KMS-11 (cell line): ENCODE results near the gene LYRM1.

Experiments
- H2AFZ ChIP-seq: fragments of 200-600 bp; sonication (generic); 2 replicates; pipeline ENCODE4 v1.6.1; 2016; ENCODE audit warnings: antibody characterized with exemption, mixed run types, low read depth
- H3K27ac ChIP-seq: fragments of 200-600 bp; sonication (generic); 2 replicates; pipeline ENCODE4 v1.6.1; 2016; ENCODE audit warnings: mild to moderate bottlenecking, mixed run types
- H3K27me3 ChIP-seq: fragments of 200-600 bp; sonication (generic); 2 replicates; pipeline ENCODE4 v1.6.1; 2017; ENCODE audit warnings: mild to moderate bottlenecking, low read depth, mixed run types, moderate library complexity; ENCODE audit not compliant: insufficient read depth
- H3K36me3 ChIP-seq: fragments of 200-600 bp; sonication (generic); 2 replicates; pipeline ENCODE4 v1.6.1; 2017; ENCODE audit warnings: mild to moderate bottlenecking, mixed run types; ENCODE audit not compliant: insufficient read depth
- H3K4me1 ChIP-seq: fragments of 200-600 bp; sonication (generic); 2 replicates; pipeline ENCODE4 v1.6.1; 2016; ENCODE audit warnings: mild to moderate bottlenecking, low read depth, mixed run types; ENCODE audit not compliant: poor library complexity, severe bottlenecking
- H3K4me2 ChIP-seq: fragments of 200-600 bp; sonication (generic); 2 replicates; pipeline ENCODE4 v1.7.0; 2016; ENCODE audit warnings: mild to moderate bottlenecking, mixed run types
- H3K4me3 ChIP-seq: fragments of 200-600 bp; sonication (generic); IDR thresholded peaks from 2 replicates; pipeline ENCODE4 v1.6.1; 2017; ENCODE audit warnings: low read depth, low read length, mixed read lengths; ENCODE audit not compliant: insufficient read depth
- H3K79me2 ChIP-seq: fragments of 200-600 bp; sonication (generic); 2 replicates; pipeline ENCODE4 v1.6.1; 2016; ENCODE audit warnings: low read depth, mixed run types; ENCODE audit not compliant: insufficient read depth
- H3K9ac ChIP-seq: fragments of 200-600 bp; sonication (generic); 2 replicates; pipeline ENCODE4 v1.6.1; 2016; ENCODE audit warnings: mild to moderate bottlenecking, mixed run types
- H4K20me1 ChIP-seq: fragments of 200-600 bp; sonication (generic); 2 replicates; pipeline ENCODE4 v1.6.1; 2016; ENCODE audit warnings: mild to moderate bottlenecking, mixed run types; ENCODE audit not compliant: insufficient read depth
- TF ChIP-seq, protein P1 (sequence below): fragments of 200-600 bp; sonication (generic); conservative IDR thresholded peaks from 2 replicates; pipeline ENCODE4 v1.6.1; 2017; ENCODE audit warnings: low read depth, mild to moderate bottlenecking, antibody characterized with exemption, low read length, moderate library complexity, mixed read lengths

LYRM1 gene, protein sequence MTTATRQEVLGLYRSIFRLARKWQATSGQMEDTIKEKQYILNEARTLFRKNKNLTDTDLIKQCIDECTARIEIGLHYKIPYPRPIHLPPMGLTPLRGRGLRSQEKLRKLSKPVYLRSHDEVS

DNA sequence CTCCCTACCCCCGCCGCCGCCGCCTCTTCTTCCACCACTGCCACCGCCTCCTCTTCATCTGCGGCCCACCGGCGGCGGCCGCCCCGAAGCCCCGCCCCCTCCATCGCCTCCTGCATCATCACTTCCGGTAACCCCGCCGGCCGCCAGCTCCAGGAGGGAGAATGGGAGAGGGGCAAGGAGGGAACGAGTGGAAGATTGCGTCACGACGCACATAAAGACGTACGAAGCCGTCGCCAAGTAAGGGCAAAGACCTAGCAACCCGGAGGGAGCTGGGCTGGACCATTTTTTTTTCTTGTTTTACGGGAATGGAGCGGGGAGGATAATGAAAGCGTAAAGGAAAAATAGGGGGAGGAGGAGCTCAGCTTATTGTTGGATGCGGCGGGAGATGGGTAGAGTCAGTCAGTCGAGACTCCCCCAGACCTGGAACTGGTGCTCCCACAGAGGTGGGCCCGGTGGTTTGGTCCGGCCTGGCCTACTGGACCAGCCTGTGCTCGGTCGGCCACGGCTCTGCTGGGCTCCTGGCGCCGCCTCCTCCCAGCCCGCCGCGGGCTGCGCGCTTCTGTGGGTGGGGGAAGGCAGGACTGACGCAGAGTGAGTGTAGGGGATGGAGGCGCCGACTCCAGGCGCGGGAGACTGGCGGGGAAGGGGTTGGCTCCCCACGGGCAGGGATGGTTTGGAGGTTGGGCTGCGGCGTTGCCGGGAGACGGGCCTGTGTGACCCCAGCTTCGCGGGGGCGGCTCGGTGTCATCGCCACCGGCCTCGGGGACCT is at the start of gene LYRM1, which contains the start of gene DCUN1D3:
Gene LYRM1, plus strand, starts transcription at position 473 of the 769 bp plus-strand sequence. CDS start 14,785 bp downstream, outside the sequence.
Gene DCUN1D3, minus strand, starts transcription at position 60 of the 769 bp plus-strand sequence. CDS start 37,820 bp downstream, outside the sequence.
- no peaks in the 10 kb centered on the region for H4K20me1 ChIP-seq
- peaks cover 13% of the 10 kb centered on the region; the same call in 1 of the 2 replicates for H3K79me2 ChIP-seq

DNA sequence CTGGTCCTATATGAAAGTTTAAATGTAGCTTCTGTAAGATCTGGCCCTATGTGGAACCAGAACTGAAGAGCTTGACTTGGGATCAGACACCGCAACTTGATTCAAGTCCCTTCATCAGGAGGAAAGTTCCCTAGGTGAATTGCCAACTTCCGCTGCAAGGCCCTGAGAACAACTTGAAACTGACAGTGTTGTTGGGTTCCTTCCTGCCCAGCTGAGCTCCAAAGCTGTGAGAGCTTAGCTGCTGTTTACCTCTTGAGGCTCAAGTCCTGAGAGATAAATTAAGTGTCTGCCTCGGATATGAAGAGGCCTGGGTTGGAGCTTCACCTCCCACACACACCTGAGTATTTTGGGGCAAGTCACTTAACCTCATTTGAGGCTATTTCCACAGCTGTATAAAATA is 49.6 kb upstream of the LYRM1 start:
- no peak overlapping the region for H2AFZ ChIP-seq
- no peaks in the 10 kb centered on the region for H3K4me1 ChIP-seq
- no peak overlapping the region for H3K4me2 ChIP-seq
- H3K27me3 ChIP-seq = no peaks in the 10 kb centered on the region
- H3K36me3 ChIP-seq = no peaks in the 10 kb centered on the region
- no peak overlapping the region for H3K9ac ChIP-seq
- H3K4me3 ChIP-seq = no peak overlapping the region
- TF ChIP-seq, protein P1, sequence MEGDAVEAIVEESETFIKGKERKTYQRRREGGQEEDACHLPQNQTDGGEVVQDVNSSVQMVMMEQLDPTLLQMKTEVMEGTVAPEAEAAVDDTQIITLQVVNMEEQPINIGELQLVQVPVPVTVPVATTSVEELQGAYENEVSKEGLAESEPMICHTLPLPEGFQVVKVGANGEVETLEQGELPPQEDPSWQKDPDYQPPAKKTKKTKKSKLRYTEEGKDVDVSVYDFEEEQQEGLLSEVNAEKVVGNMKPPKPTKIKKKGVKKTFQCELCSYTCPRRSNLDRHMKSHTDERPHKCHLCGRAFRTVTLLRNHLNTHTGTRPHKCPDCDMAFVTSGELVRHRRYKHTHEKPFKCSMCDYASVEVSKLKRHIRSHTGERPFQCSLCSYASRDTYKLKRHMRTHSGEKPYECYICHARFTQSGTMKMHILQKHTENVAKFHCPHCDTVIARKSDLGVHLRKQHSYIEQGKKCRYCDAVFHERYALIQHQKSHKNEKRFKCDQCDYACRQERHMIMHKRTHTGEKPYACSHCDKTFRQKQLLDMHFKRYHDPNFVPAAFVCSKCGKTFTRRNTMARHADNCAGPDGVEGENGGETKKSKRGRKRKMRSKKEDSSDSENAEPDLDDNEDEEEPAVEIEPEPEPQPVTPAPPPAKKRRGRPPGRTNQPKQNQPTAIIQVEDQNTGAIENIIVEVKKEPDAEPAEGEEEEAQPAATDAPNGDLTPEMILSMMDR = no peak
- H4K20me1 ChIP-seq = no peaks in the 10 kb centered on the region
- no peaks in the 10 kb centered on the region for H3K79me2 ChIP-seq
- no peak overlapping the region for H3K27ac ChIP-seq

More for the DNA sequence above, at the start of gene LYRM1, which contains the start of gene DCUN1D3:
- peak within 1 kb of the TSS; percentile 74 for H3K27ac ChIP-seq
- peak within 1 kb of the TSS; percentile 91 for H2AFZ ChIP-seq
- peaks cover 30% of the 10 kb centered on the region for H3K4me1 ChIP-seq
- TF ChIP-seq, protein P1 = no peak
- peak within 1 kb of the TSS; percentile 54 for H3K4me3 ChIP-seq
- H3K9ac ChIP-seq = peak within 1 kb of the TSS; percentile 85
- no peaks in the 10 kb centered on the region for H3K27me3 ChIP-seq
- no peaks in the 10 kb centered on the region for H3K36me3 ChIP-seq
- peak within 1 kb of the TSS; percentile 75 for H3K4me2 ChIP-seq

DNA sequence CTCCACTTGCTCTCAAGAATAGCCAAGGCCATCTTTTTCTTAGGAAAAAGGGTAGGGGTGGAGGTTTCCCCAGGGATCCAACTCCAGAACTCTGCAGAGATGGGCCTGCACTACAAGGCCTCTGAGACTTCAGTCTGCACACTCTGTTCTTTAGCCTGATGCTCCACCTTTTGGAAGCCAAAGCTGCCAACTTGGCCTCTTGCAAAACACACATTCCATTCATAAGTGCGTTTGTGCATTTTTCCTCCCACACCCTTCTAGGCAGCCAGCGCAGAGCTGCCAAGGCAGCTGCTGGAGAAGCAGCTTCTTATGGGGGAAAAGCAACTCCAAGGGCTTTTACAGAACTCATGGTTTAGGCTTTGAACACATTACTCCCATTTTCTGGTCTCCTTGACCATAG is 49.0 kb upstream of the LYRM1 start:
- no peaks in the 10 kb centered on the region for H3K4me1 ChIP-seq
- no peaks in the 10 kb centered on the region for H4K20me1 ChIP-seq
- no peaks in the 10 kb centered on the region for H3K79me2 ChIP-seq
- no peak overlapping the region for H3K9ac ChIP-seq
- H2AFZ ChIP-seq = no peak overlapping the region
- H3K4me3 ChIP-seq = no peak overlapping the region
- no peaks in the 10 kb centered on the region for H3K27me3 ChIP-seq
- TF ChIP-seq, protein P1 = no peak
- no peak overlapping the region for H3K4me2 ChIP-seq
- no peak overlapping the region for H3K27ac ChIP-seq
- H3K36me3 ChIP-seq = no peaks in the 10 kb centered on the region

DNA sequence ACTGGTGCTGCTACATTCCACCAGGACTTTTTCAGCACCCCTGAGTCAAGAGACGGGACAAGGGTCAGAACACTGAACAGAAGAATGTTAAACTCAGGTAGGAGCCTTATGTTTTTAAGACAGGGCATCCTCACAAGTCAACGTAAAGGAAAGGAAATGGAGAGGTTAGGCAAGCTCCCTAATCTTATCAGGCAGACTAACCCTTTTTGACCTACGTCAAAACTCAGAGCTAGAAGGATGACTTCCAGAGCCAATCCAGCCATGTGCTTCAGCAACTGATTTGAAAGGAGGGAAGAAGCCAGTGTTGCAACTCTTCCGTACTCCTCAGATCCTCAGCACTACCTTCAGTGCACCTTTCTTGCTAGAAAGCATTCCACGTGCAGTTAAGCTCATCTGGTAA is 47.4 kb upstream of the LYRM1 start:
- Histone ChIP-seq H3K4me3 (no peak overlapping the region), H3K9ac (no peak overlapping the region), H3K79me2 (no peaks in the 10 kb centered on the region), H3K4me2 (no peak overlapping the region), H2AFZ (no peak overlapping the region), H3K36me3 (no peaks in the 10 kb centered on the region), H3K27ac (no peak overlapping the region), H3K27me3 (no peaks in the 10 kb centered on the region), H4K20me1 (no peaks in the 10 kb centered on the region), H3K4me1 (no peaks in the 10 kb centered on the region)
- TF ChIP-seq, protein P1 = no peak
